A172 (cell line): ENCODE data around the gene SLC25A34. TPM values are rescaled to one million over a fixed set of nuclear protein-coding genes. Genes with fewer than 3 reads are reported as not detected.
A peak's percentile ranks its signal among the peaks of the same experiment; 100 is the strongest.
"Not testable (repeated sequence)": the region's sequence is repeated elsewhere in the genome, so short reads cannot be mapped to it uniquely, and the experiment has no call there.

ENCODE experiments used
- DNase-seq: peaks from one replicate; pipeline ENCODE4 v3.0.0-alpha.2; 2015; ENCODE audit warnings: low spot score
- total RNA-seq: library from RNA; depleted of rRNA; stranded (reverse); fragments of >200 nt; shearing (Covaris generic); gene quantifications from 2 replicates; pipeline ENCODE4 v1.2.3, GENCODE V29; 2014; rRNA removed

Gene SLC25A34
- total RNA-seq, result 1.1 TPM in 1 of 2 replicates, not detected in the other

DNA sequence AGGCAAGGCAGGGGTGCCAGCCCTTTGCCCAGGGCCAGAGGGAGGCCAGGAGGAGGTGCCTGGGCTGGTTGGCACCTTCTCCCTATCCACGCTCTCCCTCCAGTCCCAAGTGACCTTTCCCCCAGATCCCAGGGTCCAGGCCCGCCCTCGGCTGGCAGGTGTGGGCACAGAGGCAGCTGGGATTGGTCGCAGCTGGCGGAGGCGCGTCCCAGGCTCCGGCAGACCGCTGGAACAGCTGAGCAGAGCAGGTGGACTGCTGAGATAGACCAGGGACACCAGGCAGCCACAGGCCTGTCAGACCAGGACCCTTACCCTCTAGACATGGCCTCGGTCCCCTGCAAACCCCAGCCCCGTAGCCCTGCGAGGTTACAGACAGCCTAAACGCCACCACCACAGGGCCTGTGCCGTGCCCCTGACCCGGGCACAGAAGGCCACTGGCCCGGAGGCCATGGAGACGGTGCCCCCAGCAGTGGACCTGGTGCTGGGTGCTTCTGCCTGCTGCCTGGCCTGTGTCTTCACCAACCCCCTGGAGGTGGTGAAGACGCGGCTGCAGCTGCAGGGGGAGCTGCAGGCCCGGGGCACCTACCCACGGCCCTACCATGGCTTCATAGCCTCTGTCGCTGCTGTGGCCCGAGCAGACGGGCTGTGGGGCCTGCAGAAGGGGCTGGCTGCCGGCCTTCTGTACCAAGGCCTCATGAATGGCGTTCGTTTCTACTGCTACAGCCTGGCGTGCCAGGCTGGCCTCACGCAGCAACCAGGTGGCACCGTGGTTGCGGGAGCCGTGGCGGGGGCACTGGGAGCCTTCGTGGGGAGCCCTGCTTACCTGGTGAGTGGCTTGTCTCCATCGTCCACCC, at the start of gene SLC25A34:
TSS of gene SLC25A34 (plus strand) at position 221 of the 854 bp plus-strand sequence. CDS start at position 449, 228 bp downstream.
- DNase-seq, result no peak

DNA sequence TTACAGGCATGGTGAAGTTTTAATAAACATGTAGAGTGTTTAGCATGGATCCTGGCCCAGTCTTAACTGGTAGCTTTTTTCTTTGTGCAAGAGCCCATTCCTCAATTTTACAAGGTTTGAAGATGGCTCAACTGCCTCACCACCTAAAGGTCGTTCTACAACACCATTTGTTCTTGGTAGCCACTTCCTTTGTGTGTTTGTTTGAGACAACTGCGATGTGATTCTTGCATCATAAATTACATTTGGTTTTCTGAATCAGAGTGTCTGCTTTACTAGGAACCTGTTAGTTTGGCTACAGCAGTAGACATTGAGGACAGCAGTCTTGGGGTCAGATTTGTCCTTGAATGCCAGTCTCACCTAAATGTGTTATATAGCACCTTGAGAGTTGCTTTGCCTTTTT, 48.6 kb upstream of the SLC25A34 start:
- DNase-seq, result no peak

DNA sequence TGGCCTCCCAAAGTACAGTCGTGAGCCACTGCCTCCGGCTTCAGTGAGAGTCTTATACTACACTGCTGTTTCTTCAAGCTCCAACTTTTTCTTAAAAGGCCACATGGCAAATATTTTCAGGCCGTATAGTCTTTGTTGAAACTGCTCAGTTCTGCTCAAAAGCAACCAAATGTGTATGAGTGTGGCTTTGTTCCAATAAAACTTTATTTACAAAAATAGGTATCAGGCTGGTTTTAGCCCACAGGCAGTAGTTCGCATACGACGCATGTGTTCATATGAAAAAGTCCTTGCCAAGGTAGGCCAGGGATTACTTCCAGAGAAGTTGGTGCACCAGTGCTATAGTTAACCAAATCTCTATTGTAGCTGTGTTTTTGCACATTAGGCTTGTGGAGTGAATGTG, 45.7 kb upstream of the SLC25A34 start:
- DNase-seq, result no peak

DNA sequence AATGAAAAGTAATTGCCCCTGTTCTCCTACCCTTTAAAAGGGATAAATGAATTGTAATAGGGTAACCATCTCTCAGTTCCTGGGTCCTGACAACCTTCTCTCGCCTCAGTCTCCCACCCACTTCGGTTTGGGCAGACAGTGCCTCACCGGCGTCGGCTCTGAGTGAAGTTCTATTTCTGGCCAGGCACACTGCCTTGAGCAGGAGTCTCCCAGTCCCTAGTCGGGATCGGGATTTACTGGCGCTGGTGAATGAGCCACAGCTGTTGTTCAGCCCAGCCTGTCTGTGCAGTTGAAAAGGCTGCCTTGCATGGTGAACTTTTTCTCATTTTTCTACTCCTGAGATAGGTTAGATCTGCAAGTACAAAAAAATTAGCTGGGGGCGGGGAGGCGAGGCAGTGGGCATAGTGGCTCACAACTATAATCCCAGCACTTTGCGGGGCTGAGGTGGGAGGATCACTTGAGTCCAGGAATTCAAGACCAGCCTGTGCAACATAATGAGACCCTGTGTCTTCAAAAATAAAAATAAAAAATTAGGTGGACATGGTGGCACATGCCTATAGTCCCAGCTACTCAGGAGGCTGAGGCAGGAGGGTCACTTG, 44.5 kb upstream of the SLC25A34 start:
- no peak for DNase-seq

DNA sequence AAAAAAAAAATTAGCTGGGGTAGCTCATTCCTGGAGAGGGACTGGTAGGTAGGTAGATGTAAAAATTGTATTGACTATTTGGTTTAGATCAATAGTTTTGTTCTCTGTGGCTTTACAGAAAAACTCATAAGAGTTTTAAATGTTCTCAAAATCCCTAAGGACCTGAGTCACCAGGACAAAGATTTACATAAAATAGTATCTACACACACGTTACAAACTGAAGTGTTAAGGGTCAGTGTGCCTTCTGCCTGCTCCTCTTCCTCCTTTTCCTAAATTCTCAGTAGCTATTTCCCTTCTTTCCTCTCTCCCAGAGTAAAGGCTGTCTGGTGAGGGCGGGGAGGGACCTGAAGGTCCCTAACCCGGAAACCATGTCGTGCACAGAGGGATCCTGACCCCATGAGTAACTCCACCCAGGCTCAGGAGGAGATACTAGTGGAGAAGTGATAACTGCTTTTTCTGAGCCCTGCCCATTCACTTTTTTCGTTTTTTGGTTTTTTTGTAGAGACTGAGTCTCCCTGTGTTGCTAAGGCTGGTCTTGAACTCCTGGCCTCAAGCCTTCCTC, 43.9 kb upstream of the SLC25A34 start:
- DNase-seq, result no peak

DNA sequence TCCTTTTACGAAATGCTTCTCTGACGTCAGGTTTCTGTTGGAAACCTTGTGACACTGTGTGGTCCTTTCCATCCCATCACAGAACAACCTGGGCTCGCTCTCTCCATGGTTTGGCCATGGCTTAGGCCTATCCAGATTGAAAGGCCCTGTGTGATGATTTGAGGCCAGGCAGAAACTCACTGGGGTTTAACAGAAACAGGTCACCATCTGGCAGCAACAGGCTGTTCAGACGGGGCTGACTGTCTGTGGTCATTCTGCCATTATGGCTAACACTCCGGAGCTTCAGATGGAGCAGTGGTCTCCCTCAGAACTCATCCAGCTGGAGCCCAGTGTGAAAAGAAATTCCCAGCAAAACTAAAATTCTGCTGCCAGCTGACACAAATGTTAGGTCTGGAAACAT, 42.7 kb upstream of the SLC25A34 start:
- DNase-seq, result no peak

DNA sequence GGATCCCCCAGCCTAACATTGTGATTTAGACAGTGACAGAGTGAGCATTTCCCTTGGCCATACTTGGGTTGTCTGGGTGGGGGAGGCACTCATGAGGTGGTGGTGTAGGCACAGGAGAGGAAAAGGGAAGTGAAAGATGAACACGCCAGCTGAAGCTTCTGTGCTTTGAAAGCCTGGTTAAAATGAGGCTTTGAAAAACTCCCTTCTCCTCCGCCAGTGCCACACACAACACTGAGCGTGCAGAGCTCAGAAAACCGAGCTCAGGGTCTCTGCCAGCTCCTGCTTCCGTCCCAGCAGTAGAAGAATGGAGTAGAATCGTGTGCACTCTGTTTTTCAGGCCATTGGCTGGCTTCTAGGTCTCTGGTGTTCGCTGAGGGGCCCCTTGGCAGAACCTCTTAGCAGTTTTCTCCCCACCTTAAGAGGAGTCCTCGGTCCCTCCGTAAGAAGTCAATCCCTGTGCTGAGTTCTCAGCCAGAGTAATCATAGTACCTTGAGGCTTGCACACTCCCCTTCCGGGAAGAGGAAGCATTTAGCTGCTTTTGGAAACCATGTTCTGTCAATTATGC, 39.0 kb upstream of the SLC25A34 start:
- DNase-seq, result no peak

DNA sequence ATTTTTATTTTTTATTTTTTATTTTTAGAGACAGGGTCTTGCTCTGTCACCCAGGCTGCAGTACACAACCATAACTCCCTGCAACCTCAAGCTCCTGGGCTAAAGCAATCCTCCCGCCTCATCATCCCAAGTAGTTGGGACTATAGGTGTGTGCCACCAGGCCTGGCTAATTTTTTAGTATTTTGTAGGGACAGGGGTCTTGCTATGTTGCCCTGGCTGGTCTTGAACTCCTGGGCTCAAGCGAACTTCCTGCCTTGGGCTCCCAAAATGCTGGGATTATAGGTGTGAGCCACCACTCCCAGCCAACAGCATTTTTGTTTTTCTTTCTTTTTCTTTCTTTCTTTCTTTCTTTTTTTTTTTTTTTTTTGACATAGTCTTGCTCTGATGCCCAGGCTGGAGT, 37.9 kb upstream of the SLC25A34 start:
- DNase-seq, result no peak

DNA sequence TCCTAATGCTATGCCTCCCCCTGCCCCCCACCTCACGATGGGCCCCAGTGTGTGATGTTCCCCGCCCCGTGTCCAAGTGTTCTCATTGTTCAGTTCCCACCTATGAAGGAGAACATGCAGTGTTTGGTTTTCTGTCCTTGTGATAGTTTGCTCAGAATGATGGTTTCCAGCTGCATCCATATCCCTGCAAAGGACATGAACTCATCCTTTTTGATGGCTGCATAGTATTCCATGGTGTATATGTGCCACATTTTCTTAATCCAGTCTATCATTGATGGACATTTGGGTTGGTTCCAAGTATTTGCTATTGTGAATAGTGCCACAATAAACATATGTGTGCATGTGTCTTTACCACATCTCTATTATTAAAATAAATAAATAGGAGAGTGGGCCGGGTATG, 36.7 kb upstream of the SLC25A34 start:
- DNase-seq, result not testable (repeated sequence)

DNA sequence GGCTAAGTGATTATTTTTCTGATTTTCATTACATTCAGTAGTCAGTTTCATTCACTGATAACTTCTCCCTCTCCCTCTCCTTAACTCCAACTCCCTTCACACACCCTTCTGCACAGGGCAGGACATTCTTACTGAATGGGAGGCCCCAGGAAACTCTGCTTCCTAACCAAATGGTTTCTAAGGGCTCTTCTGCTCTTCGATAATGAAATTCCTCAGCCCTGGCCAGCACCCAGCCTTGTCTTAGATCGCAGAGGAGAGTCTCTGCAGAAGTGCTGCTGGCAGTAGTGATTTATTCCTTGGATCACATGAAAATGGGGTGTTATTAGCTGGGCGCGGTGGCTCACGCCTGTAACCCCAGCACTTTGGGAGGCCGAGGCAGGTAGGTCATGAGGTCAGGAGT, 35.5 kb upstream of the SLC25A34 start:
- no peak for DNase-seq

DNA sequence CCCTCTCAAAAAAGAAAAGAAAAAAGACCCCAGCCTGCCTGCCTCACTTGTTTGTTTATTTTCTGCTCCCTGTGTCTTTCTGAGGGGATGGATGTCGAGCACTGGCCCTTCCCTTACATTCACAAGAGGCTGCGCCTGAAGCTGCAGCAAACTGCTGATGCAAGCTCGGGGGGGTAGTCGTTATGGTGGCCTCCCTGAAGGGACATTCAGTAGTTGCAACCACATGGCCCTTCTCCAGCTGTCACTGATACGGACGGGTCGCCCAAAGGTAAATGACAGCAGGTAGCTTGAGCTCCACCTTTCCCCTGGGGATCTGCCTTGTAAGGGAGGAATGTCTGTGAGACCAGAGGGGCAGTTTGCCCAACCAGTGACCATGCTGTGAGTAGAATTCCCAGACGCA, 34.3 kb upstream of the SLC25A34 start:
- DNase-seq, result no peak

DNA sequence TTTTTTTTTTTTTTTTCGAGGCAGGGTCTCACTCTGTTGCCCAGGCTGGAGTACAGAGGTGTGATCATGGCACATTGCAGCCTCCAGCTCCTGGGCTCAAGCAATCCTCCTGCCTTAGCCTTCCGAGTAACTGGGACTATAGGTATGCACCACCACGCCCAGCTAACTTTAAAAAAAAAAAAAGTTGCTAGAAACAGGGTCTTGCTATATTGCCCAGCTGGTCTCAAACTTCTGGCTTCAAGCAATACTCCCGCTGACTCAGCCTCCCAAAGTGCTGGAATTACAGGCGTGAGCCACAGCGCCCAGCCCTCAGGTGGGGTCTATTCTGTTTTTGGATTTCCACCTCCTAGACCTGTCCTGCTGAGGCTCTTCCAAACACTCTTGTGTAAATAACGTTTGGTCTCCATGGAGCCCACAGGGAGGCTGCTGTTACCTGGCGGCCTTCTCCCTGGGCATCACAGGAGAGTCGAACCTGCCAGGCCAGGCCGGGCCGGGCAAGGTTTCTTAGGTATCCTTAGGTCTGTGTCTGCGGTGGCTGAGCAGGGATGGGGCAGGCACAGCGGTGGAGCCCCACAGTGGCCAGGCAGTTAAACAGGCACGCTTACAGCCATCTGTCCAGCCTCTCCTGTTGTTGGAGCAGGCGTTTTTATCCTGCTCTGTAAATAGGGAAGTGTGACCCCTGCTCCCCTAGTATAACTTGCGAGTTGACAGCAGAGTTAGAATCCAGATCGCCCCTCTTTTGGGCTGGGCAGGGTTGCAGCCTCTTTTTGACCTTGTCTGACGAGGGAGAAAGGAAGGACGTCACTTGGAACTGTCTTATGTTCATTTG, 33.1 kb upstream of the SLC25A34 start:
- no peak for DNase-seq

DNA sequence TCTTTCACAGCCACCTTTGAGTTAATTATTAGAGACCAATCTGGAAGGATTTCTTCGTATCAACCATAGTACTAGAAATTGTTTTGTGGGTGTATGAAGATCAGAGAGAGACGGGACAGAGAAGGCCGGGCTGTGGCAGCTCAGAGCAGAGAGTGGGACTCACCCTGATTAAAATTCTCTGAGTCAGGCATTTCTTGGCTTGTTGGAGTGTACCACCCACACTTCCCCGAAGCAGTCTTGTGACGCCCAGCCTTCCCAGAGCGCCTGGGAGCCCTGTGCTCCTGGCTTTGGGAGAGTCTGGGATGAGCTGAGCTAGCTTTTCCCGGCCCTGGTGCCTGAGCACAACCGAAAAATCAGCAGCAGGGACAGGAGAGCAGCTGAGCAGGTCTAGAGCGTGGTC, 32.5 kb upstream of the SLC25A34 start:
- DNase-seq, result peak; percentile 75

DNA sequence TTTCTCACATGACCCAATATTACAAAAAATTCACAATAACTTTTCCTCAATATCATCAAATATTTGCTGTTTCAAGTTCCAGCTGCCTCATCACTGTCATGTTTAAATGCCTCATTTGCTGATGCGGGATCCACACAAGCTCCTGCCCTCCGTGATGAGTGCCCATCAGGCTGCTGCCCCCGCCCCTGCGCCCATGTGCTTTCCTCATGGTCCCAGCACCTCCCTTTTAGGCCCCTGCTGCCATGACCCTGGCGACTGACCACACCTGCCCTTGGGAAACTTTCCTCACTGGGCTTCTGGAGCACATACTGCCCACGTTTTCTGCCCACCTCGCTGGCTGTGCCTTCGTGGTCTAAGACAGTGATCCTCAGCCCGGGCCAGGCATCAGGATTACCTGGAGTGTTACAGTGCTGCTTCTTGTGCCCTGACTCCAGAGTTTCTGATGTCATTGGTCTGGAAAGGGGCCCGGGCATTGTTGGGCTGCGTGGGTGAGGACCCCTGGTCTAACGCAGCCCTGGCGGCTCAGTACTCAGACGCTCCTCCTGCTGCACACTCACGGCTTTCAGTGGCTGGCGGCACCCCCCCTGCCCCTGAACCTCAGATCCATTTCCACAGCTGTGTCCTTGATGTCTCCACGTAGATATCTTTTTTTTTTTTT, 31.4 kb upstream of the SLC25A34 start:
- DNase-seq, result no peak

DNA sequence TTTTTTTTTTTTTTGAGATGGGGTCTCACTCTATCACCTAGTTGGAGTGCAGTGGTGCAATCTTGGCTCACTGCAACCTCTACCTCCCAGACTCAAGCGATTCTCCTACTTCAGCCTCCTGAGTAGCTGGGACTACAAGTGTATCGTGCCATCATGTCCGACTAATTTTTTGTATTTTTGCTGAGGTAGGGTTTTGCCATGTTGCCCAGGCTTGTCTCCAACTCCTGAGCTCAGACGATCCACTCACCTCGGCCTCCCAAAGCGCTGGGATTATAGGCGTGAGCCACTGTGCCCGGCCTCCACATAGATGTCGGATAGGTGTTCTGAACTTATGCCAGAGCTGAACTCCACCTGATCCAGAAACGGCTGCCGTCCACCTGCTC, 30.9 kb upstream of the SLC25A34 start:
- DNase-seq, result no peak

DNA sequence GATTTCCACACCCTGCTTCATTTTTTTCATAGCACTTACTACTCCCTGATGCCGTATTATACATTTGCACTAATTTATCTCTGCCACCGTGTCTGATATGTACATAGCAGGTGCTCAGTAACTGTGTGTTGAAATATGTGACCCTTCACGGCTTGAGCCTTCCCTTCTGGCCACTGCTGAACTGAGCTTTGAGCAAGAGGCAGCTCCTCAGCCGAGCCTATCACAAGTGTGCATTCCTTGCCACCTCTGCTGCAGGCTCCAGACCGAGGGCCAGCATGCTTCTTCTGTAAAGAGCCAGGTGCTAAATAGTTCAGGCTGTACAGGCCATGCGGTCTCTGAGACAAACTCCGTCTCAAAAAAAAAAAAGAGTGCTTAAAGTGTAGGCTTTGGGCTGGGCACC, 29.3 kb upstream of the SLC25A34 start:
- DNase-seq, result no peak

DNA sequence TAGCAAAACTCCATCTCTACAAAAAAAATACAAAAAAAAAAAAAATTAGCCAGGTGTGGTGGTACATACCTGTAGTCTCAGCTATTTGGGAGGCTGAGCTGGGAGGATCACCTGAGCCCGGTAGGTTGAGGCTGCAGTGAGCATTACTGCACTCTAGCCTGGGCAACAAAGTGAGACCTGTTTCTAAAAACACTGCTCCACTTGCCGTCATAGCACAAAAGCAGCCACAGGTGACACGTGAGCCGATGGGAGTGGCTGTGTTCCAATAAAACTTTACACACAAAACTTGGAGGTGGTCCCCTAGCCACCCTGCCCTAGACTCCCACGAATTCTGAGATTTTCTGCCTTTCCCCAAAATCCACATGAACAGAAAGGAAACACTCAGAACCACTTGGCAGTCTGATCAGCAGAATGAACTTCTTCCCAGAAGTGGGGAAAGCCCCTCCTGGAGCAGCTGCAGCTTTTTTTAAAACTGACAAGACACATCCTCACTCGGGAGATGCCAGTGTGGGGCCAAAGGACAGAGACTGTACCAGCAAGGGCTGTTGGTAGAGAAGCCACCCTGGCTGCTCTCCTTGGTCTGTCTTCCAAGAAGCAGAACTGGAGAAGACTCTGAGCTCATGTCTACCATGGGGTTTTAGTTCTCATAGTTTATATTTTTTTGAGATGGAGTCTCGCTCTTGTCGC, 28.7 kb upstream of the SLC25A34 start:
- DNase-seq, result no peak

DNA sequence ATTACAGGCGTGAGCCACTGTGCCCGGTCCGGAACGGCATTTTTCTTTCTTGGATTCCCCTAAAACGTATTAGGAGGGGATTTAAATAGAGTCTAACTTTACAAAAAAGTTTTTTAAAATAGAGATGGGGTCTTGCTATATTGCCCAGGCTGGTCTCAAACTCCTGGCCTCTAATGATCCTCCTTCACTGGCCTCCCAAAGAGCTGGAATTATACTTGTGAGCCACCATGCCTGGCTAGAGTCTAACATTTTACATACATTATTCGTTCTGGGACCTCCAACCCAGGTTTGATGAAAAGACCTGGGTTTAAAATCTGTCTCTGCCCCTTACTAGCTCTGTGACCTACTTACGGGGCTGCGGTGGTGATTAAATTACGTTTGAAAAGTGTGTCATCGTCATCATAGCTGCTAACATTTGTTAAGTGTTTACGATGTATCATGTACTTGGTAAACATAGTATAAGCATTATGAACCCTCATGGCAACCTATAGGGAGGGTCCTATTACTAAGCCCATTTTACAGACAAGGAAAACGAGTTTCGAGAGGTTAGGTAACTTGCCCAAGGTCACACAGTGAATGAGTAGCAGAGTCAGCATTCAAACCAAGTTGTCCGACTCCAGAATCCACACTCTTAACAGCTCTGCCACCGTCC, 27.4 kb upstream of the SLC25A34 start:
- no peak for DNase-seq

DNA sequence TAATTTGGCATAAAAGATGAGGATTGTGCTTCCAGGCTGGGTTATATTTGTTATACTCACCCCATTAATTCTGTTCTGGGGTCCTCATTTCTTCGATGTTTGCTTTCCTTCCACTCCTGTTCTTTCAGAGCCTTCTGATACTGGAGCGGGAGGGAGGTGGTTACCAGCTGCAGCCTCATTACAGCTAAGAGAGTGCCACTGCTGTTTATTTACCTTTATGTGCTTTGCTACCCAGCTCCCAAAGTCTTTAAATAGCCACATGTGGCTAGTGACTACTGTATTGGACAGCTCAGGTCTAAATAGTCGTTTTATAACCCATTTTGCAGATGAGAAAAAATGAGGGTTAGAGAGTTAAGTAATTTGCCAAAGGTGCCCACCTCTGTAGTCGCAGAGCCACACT, 26.8 kb upstream of the SLC25A34 start:
- no peak for DNase-seq

DNA sequence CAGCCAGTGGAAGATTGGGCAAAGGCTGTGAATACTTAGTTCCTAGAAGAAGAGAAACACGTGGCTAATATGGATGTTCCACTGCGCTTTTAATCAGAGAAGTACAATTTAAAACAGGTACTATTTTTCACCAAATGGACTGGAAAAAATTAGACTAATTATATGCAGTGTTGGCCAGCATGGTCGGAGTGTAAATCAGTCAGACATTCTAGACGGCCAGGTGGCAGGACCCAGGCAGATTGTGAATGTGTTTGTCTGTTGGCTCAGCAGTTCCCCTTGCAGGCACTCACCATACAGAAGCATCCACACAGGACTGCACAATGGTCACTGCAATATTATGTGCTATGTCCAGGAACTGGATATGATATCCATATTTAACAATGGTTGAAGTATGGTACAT, 23.9 kb upstream of the SLC25A34 start:
- DNase-seq, result no peak
